Body of pancreas (tissue), 4 donors: ENCODE results near the gene OAF. TPM values are rescaled to one million over a fixed set of nuclear protein-coding genes. Genes with fewer than 3 reads are reported as not detected.

Experiments used
- ATAC-seq: fragments of 150-250 bp; one replicate; pipeline ENCODE4 v1.9.1; 2016
- DNase-seq, 4 donors: peaks; one replicate each; pipeline ENCODE4 v3.0.0-alpha.2; 2019
- H3K27ac ChIP-seq, 4 donors: fragments of 200-600 bp; sonication (generic); 1 replicate in 3 of 4; 2 replicates in 1 of 4; pipeline versions ENCODE4 v1.5.1 to v1.6.1; 2016 to 2019; ENCODE audit warnings: mild to moderate bottlenecking in 1 of 4, mixed read lengths in 1 of 4, moderate library complexity in 1 of 4
- H3K27me3 ChIP-seq, 2 donors: fragments of 200-600 bp; sonication (generic); one replicate each; pipeline ENCODE4 v1.6.0; 2016; ENCODE audit warnings: mild to moderate bottlenecking in 1 of 2
- H3K36me3 ChIP-seq, 2 donors: fragments of 200-600 bp; sonication (generic); replicated peaks in 1 of 2; 2 replicates each; pipeline ENCODE4 v1.5.1; 2016; ENCODE audit warnings: low read depth in 2 of 2; ENCODE audit not compliant: insufficient read depth in 1 of 2
- H3K4me1 ChIP-seq: fragments of 200-600 bp; sonication (generic); one replicate; pipeline ENCODE4 v1.6.0; 2016
- H3K4me3 ChIP-seq, 2 donors: fragments of 200-600 bp; sonication (generic); 1 replicate in 1 of 2; 2 replicates in 1 of 2; pipeline ENCODE4 v1.5.1; 2016 to 2019
- H3K9me3 ChIP-seq, 3 donors: fragments of 200-600 bp; sonication (generic); 1 replicate in 2 of 3; 2 replicates in 1 of 3; pipeline ENCODE4 v1.5.1; 2016
- POLR2A ChIP-seq, 3 donors: fragments of 450-650 bp; IDR thresholded peaks; one replicate each; pipeline ENCODE4 v1.6.1; 2016; ENCODE audit warnings: antibody characterized with exemption in 3 of 3, mild to moderate bottlenecking in 2 of 3
- WGBS, 2 donors: methylation state at CpG; one replicate each; pipeline ENCODE4 v1.1.5; 2017; 5-methylcytosine and 5-hydroxymethylcytosine counted together
- intact Hi-C: fragments of 100-400 bp; cut with DNase I; formaldehyde crosslinking; loops from one replicate; pipeline ENCODE4 v1.15.1; 2023
- total RNA-seq, 2 donors: library from RNA; depleted of rRNA; stranded (reverse); fragments of >200 nt; gene quantifications; one replicate each; pipeline ENCODE4 v1.1.0, GENCODE V29; 2016
- TF ChIP-seq, protein P1 (sequence below), 7 experiments: fragments of 450-650 bp in 4 of 7; fragments of 200-600 bp in 3 of 7; sonication (generic) in 3 of 7; IDR thresholded peaks; one replicate each; pipeline ENCODE4 v1.5.1; 2016 to 2019; ENCODE audit warnings: antibody characterized with exemption in 7 of 7

OAF gene
- total RNA-seq, 2 donors from 2014 or later: 53.7 to 67.7 TPM

DNA sequence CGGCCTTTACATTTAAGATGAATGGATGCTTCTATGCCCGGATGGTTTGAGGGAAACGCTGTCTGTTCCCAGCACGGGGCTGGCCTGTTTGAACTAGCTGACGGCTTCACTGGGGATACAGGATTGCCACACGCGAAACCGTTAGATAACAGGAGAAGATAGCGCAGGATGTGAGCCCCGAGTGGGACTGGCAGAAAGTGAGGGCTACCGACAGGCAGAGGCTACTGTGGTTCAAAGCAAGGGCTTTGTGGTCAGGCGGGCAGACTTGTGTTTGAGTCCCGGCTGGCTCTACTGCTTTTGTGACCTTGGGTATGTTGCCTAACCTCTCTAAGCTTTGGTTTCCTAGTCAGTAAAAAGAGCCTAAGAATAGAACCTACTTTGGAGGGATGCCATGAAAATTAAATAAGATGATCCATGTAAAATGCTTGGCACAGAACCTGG is 2.8 kb upstream of the OAF start:
- Histone ChIP-seq H3K4me1 (peaks cover 61% of the 10 kb centered on the region), H3K9me3 (no peaks in the 10 kb centered on the region), H3K36me3 (no peaks in the 10 kb centered on the region), H3K27ac (peak overlapping the region; percentile 54 to 92 (median 74)), H3K27me3 (no peaks in the 10 kb centered on the region), H3K4me3 (no peak overlapping the region)
- intact Hi-C loops: no loop called here
- peak; percentile 40 for ATAC-seq
- WGBS, 2 donors: 10 to 15% methylated on average over 11 to 13 of the region's 13 CpGs
- peak; percentile 52 to 74 (median 72) for DNase-seq
- TF ChIP-seq, protein P1, sequence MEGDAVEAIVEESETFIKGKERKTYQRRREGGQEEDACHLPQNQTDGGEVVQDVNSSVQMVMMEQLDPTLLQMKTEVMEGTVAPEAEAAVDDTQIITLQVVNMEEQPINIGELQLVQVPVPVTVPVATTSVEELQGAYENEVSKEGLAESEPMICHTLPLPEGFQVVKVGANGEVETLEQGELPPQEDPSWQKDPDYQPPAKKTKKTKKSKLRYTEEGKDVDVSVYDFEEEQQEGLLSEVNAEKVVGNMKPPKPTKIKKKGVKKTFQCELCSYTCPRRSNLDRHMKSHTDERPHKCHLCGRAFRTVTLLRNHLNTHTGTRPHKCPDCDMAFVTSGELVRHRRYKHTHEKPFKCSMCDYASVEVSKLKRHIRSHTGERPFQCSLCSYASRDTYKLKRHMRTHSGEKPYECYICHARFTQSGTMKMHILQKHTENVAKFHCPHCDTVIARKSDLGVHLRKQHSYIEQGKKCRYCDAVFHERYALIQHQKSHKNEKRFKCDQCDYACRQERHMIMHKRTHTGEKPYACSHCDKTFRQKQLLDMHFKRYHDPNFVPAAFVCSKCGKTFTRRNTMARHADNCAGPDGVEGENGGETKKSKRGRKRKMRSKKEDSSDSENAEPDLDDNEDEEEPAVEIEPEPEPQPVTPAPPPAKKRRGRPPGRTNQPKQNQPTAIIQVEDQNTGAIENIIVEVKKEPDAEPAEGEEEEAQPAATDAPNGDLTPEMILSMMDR (IDR thresholded peaks at IDR 0.05): no peak
- TF ChIP-seq POLR2A (IDR thresholded peaks at IDR 0.05): no peak

DNA sequence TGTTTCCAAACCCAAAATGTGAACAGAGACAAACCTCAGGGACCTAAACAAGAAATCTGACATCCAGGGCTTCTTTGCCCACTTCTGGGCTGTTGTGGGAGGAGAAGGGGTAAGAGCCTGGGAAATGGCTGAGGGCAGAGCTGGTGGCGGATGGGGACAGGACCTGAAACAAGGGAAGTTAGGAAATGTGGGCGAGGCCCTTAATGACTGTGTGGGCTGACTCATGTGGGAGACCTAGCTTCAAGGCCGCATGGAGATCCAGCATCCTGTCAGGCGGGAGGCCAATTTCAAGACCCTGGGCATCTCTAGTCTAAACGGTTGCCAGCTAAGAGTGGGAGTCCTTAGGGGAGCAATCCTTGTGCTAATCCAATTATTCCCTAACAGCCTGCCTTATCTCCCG is 2.1 kb upstream of the OAF start:
- DNase-seq: peak in 3 of 4 donors; percentile 49 to 74 (median 71)

DNA sequence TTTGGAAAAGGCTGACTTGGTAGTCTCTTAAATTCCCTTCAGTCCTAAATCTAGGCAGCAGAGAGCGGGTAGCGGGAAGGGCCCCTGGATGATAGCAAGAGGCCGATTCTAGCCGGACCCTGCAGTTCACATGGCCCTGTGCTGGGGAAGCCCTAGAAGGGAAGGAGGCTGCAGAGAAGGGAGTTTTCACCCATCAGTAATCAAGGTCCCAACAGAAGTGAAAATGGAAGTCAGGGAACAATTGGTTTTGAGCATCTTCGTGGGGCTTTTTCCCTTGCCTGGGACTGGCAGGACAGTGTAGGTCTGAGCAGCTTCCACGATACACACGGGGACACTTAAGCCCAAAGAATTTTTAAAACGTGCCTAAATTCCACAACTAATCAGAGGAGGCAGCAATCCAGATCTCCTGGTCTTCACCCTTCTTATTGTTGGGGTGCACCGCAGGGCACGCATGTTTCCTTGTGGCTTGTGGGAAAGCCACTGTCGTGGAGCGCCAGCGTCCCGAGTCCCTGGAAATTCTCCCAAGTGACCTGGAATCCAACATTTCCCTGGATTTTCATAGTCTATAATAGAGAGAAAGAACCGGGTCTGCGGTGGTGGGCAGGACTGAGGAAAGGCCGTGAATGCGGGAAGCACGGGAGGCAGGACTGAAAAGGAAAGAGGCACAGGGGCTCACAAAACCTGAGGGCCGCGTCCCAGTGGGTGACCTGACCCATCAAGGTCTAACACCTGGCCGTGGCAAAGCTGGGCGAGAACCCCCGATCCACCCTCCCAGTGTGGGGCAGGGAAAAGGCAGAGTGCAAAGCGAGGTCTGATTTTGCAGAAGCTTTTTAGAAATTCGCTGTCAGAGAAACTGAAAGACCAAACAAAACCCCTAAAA is 846 bp upstream of the OAF start:
- peak in 2 of 4 donors; percentile 47 to 51 for DNase-seq
- no peaks in the 10 kb centered on the region for H3K27me3 ChIP-seq
- H3K4me1 ChIP-seq: peaks cover 81% of the 10 kb centered on the region
- no peaks in the 10 kb centered on the region for H3K9me3 ChIP-seq
- 11 to 15% methylated on average over 26 of the region's 26 CpGs for WGBS, 2 donors
- intact Hi-C loops: no loop called here
- no peaks in the 10 kb centered on the region for H3K36me3 ChIP-seq
- TF ChIP-seq, protein P1 (IDR thresholded peaks at IDR 0.05): no peak
- no peak for TF ChIP-seq POLR2A (IDR thresholded peaks at IDR 0.05)
- peak overlapping the region; percentile 24 to 65 for H3K4me3 ChIP-seq
- H3K27ac ChIP-seq: peak overlapping the region; percentile 89 to 95 (median 90)
- ATAC-seq: no peak

More for the DNA sequence above, 2.1 kb upstream of the OAF start:
- H3K27ac ChIP-seq: peak overlapping the region; percentile 54 to 92 (median 74)
- TF ChIP-seq POLR2A (IDR thresholded peaks at IDR 0.05): no peak
- TF ChIP-seq, protein P1 (IDR thresholded peaks at IDR 0.05): no peak
- intact Hi-C loops: no loop called here
- peak; percentile 17 for ATAC-seq
- H3K4me1 ChIP-seq: peaks cover 69% of the 10 kb centered on the region
- 37 to 53% methylated on average over 6 of the region's 6 CpGs for WGBS, 2 donors
- H3K4me3 ChIP-seq: no peak overlapping the region
- H3K9me3 ChIP-seq: no peaks in the 10 kb centered on the region
- no peaks in the 10 kb centered on the region for H3K36me3 ChIP-seq
- no peaks in the 10 kb centered on the region for H3K27me3 ChIP-seq

DNA sequence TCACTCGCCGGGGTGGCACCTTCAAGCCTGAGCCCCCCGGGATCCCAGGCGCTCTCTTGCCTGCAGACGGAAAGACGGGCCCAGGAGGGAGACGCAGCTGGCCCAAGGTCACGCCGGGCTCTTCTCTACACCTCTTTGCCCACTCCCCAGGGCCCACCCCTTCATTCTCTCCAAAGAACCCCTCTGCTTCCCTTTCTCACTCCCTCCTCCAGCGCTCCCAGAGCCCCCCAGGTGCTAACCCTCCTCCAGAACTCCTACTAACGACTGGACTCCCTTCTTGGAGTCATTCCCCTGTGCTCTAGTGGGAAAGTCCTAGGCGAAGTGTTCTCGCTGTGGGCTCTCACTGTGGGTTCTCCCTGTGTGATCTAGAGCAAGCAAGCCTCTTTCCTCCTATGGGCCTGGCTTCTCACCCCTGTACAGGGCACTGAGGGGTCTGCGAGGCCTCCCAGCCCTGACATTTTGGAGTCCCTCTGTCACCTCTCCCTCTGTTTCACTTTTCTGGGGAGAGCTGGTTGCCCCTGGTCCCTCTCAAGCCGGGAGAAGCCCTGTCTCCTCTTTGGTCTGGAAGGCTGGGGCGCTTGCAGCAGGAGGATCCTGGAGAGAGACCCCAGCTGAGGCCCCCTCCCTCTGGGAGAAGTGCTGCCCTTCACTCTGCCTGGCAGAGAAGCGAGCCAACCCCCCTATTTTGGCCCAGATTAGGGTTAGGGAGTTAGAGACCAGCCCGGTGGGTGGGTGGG is 858 bp downstream of the OAF start:
- DNase-seq (no peak), ATAC-seq (no peak)
- Histone ChIP-seq H3K27ac (peak overlapping the region; percentile 89 to 95 (median 90)), H3K27me3 (no peaks in the 10 kb centered on the region), H3K4me1 (peaks cover 83% of the 10 kb centered on the region), H3K36me3 (no peaks in the 10 kb centered on the region), H3K4me3 (peak overlapping the region; percentile 48 to 65), H3K9me3 (no peaks in the 10 kb centered on the region)
- TF ChIP-seq, protein P1 (IDR thresholded peaks at IDR 0.05): no peak
- TF ChIP-seq POLR2A (IDR thresholded peaks at IDR 0.05): no peak
- intact Hi-C loops: no loop called here
- 2 to 9% methylated on average over 11 to 17 of the region's 18 CpGs for WGBS, 2 donors
